Measurements from ENCODE around the gene GPC6. TPM values are rescaled to one million over a fixed set of nuclear protein-coding genes. Genes with fewer than 3 reads are reported as not detected.

The GPC6 gene
- total and polyA plus RNA-seq, 2 donors (not counting 3 experiments of a cell fraction or from before 2014, with no cell fraction given) = 0.01 TPM; not detected in 1

DNA sequence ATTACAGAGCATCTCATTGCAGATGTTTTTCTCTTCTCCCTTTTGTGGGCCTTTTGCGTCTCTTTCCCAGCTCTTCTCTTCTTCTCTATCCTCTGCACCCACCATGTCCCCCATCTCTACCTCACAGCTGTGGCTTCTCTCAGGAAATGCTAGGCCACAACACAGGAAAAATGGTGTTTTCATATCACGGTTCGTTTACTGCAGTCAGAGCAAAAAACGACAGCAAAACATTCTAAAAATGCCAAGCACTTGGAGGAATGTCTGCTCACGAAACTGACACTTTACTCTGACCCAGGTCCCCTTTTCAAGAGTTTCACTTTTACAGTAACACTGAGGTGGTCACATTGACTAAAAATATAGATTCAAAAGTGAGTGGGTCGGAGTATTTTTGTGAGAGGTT is 1100.7 kb downstream of the GPC6 start:
- DNase-seq (ENCODE audit: low read depth, low spot score) = peak; percentile 12
- peak; percentile 72 for FAIRE-seq
- Histone ChIP-seq H3K4me1 (ENCODE audit: control insufficient read depth, extremely low read depth, insufficient read depth, low read length) (peaks cover 2% of the 10 kb centered on the region), H3K36me3 (ENCODE audit: control insufficient read depth in 2 of 2, extremely low read depth in 1 of 2, insufficient read depth in 2 of 2, low read length in 2 of 2) (no peaks in the 10 kb centered on the region), H3K4me3 (replicated peaks in 1 of 3; ENCODE audit: insufficient read depth in 1 of 3, low read depth in 1 of 3, low read length in 3 of 3) (no peak overlapping the region), H3K27me3 (ENCODE audit: control insufficient read depth in 2 of 2, insufficient read depth in 2 of 2, low read length in 2 of 2) (no peaks in the 10 kb centered on the region), H3K27ac (ENCODE audit: insufficient read depth, low read depth, low read length) (no peak overlapping the region), H3K79me2 (ENCODE audit: control insufficient read depth, insufficient read depth, low read length) (no peaks in the 10 kb centered on the region), H3K9ac (replicated peaks; ENCODE audit: extremely low read depth, insufficient read depth, low read length) (no peak overlapping the region), H2AFZ (ENCODE audit: low read depth, low read length) (no peak overlapping the region), H4K20me1 (replicated peaks; ENCODE audit: control insufficient read depth, extremely low read depth, insufficient read depth, low read length) (no peaks in the 10 kb centered on the region), H3K9me3 (replicated peaks; ENCODE audit: control insufficient read depth, insufficient read depth, low read length) (no peaks in the 10 kb centered on the region), H3K9me1 (replicated peaks; ENCODE audit: control insufficient read depth, extremely low read depth, insufficient read depth, low read length) (no peaks in the 10 kb centered on the region), H3K4me2 (ENCODE audit: insufficient read depth, low read length) (no peak overlapping the region)
- intact Hi-C loops (cut with micrococcal nuclease) (loop anchor here (2.0 kb wide), 1 partner anchor 17 kb away; no protein-coding TSS in a partner anchor), dilution Hi-C loops (cut with MboI; ENCODE audit: extremely low pct_ligation_motif_present, low sequenced_read_pairs) (no loop called here)
- TF ChIP-seq EZH2 (IDR thresholded peaks at IDR 0.05; ENCODE audit: borderline replicate concordance, low read depth, low read length, severe bottlenecking) = no peak
- ChIA-PET POLR2A (no interaction called here), CTCF (no interaction called here)
- BruUV-seq (replicated peaks) = no TSS peak

DNA sequence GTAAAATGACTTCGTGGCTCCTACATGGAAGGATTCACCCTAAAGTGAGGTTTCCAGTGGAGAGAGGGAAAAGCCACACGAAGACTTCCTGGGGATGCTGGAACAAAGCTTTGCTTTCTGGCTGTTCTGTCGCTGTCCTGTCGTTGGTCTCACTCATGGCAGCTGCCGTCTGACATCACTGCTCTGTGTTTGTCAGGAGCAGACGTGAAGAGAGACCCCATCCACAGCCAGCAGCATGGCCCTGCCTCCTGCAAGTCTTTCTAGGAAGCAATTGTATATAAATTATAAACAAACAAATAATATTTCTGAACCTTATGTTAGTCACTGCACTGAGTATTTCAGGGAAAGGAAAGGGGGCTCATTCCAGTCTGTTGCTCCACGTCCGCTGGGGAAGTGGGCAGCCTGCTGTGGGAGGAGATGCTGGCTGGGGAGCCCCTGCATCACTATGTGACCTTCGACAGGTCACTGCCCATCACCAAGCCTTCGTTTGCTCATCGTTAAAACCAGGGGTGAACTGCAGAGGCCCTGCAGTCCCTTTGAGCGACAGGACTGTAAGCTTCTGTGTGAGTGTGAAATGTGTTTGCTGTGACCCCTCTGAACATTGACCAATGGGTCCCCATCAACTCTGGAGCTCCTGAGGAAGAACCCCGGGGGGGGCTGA is 1101.9 kb downstream of the GPC6 start:
- no TSS peak for BruUV-seq (replicated peaks)
- FAIRE-seq = no peak
- Histone ChIP-seq H2AFZ (ENCODE audit: low read depth, low read length) (no peak overlapping the region), H4K20me1 (replicated peaks; ENCODE audit: control insufficient read depth, extremely low read depth, insufficient read depth, low read length) (no peaks in the 10 kb centered on the region), H3K36me3 (ENCODE audit: control insufficient read depth in 2 of 2, extremely low read depth in 1 of 2, insufficient read depth in 2 of 2, low read length in 2 of 2) (no peaks in the 10 kb centered on the region), H3K9me1 (replicated peaks; ENCODE audit: control insufficient read depth, extremely low read depth, insufficient read depth, low read length) (no peaks in the 10 kb centered on the region), H3K9ac (replicated peaks; ENCODE audit: extremely low read depth, insufficient read depth, low read length) (no peak overlapping the region), H3K4me3 (replicated peaks in 1 of 3; ENCODE audit: insufficient read depth in 1 of 3, low read depth in 1 of 3, low read length in 3 of 3) (no peak overlapping the region), H3K27me3 (ENCODE audit: control insufficient read depth in 2 of 2, insufficient read depth in 2 of 2, low read length in 2 of 2) (no peaks in the 10 kb centered on the region), H3K27ac (ENCODE audit: insufficient read depth, low read depth, low read length) (no peak overlapping the region), H3K79me2 (ENCODE audit: control insufficient read depth, insufficient read depth, low read length) (no peaks in the 10 kb centered on the region), H3K4me1 (ENCODE audit: control insufficient read depth, extremely low read depth, insufficient read depth, low read length) (peaks cover 2% of the 10 kb centered on the region), H3K4me2 (ENCODE audit: insufficient read depth, low read length) (no peak overlapping the region), H3K9me3 (replicated peaks; ENCODE audit: control insufficient read depth, insufficient read depth, low read length) (no peaks in the 10 kb centered on the region)
- DNase-seq (ENCODE audit: low read depth, low spot score) = no peak
- ChIA-PET CTCF (no interaction called here), POLR2A (no interaction called here)
- intact Hi-C loops (cut with micrococcal nuclease) (no loop called here), dilution Hi-C loops (cut with MboI; ENCODE audit: extremely low pct_ligation_motif_present, low sequenced_read_pairs) (no loop called here)
- TF ChIP-seq POLR2A (IDR thresholded peaks at IDR 0.05; ENCODE audit: low read depth, low read length) = no peak
- TF ChIP-seq FOS (IDR thresholded peaks at IDR 0.05; ENCODE audit: borderline replicate concordance, insufficient read depth, low read length) = no peak
- TF ChIP-seq MYC (IDR thresholded peaks at IDR 0.05; ENCODE audit: low read depth, low read length) = no peak
- TF ChIP-seq POLR2AphosphoS5 (IDR thresholded peaks at IDR 0.05; ENCODE audit: insufficient read depth, low read depth, low read length) = no peak
- TF ChIP-seq, protein P1, sequence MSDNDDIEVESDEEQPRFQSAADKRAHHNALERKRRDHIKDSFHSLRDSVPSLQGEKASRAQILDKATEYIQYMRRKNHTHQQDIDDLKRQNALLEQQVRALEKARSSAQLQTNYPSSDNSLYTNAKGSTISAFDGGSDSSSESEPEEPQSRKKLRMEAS (IDR thresholded peaks at IDR 0.05; ENCODE audit: insufficient read depth, insufficient read length) = no peak
- TF ChIP-seq, protein P2, sequence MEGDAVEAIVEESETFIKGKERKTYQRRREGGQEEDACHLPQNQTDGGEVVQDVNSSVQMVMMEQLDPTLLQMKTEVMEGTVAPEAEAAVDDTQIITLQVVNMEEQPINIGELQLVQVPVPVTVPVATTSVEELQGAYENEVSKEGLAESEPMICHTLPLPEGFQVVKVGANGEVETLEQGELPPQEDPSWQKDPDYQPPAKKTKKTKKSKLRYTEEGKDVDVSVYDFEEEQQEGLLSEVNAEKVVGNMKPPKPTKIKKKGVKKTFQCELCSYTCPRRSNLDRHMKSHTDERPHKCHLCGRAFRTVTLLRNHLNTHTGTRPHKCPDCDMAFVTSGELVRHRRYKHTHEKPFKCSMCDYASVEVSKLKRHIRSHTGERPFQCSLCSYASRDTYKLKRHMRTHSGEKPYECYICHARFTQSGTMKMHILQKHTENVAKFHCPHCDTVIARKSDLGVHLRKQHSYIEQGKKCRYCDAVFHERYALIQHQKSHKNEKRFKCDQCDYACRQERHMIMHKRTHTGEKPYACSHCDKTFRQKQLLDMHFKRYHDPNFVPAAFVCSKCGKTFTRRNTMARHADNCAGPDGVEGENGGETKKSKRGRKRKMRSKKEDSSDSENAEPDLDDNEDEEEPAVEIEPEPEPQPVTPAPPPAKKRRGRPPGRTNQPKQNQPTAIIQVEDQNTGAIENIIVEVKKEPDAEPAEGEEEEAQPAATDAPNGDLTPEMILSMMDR (IDR thresholded peaks at IDR 0.05; ENCODE audit: extremely low read depth in 1 of 2, insufficient read depth in 1 of 2, low read depth in 1 of 2, low read length in 2 of 2) = no peak
- no peak for TF ChIP-seq GATA2 (IDR thresholded peaks at IDR 0.05; ENCODE audit: insufficient read depth, insufficient read length, low read depth, low read length)
- TF ChIP-seq EZH2 (IDR thresholded peaks at IDR 0.05; ENCODE audit: borderline replicate concordance, low read depth, low read length, severe bottlenecking) = no peak
- no peak for TF ChIP-seq JUN (IDR thresholded peaks at IDR 0.05; ENCODE audit: borderline replicate concordance, insufficient read depth, insufficient read length, low read depth)

All from endothelial cell of umbilical vein (primary cell).